Suprapubic skin (tissue), 4 donors: ENCODE results near the gene PLCB1. TPM values are rescaled to one million over a fixed set of nuclear protein-coding genes. Genes with fewer than 3 reads are reported as not detected.
"Not testable (repeated sequence)": the region's sequence is repeated elsewhere in the genome, so short reads cannot be mapped to it uniquely, and the experiment has no call there.

Source experiments
- DNase-seq, 2 donors: peaks; one replicate each; pipeline ENCODE4 v3.0.0-alpha.2; 2019; ENCODE audit warnings: low spot score in 2 of 2
- H3K27ac ChIP-seq: fragments of 200-600 bp; sonication (generic); one replicate; pipeline ENCODE4 v1.5.1; 2019
- H3K27me3 ChIP-seq: fragments of 200-600 bp; sonication (generic); one replicate; pipeline ENCODE4 v1.5.1; 2019
- H3K36me3 ChIP-seq: fragments of 200-600 bp; sonication (generic); one replicate; pipeline ENCODE4 v1.5.1; 2019
- H3K4me1 ChIP-seq: fragments of 200-600 bp; sonication (generic); one replicate; pipeline ENCODE4 v1.5.1; 2019
- H3K4me3 ChIP-seq: fragments of 200-600 bp; sonication (generic); one replicate; pipeline ENCODE4 v1.5.1; 2019; ENCODE audit warnings: mild to moderate bottlenecking
- H3K9me3 ChIP-seq: fragments of 200-600 bp; sonication (generic); one replicate; pipeline ENCODE4 v1.5.1; 2019
- CTCF ChIP-seq, 2 donors: fragments of 200-600 bp in 1 of 2; fragments of 450-650 bp in 1 of 2; sonication (generic) in 1 of 2; IDR thresholded peaks; one replicate each; pipeline ENCODE4 v1.5.1; 2016 to 2019; ENCODE audit warnings: antibody characterized with exemption in 2 of 2, mild to moderate bottlenecking in 1 of 2, moderate library complexity in 1 of 2
- EP300 ChIP-seq: sonication (generic); formaldehyde crosslinking; IDR thresholded peaks from one replicate; pipeline ENCODE4 v1.6.1; 2017; ENCODE audit warnings: antibody characterized with exemption
- POLR2A ChIP-seq, 2 donors: fragments of 450-650 bp; IDR thresholded peaks; one replicate each; pipeline ENCODE4 v1.6.1; 2017; ENCODE audit warnings: antibody characterized with exemption in 2 of 2, mild to moderate bottlenecking in 2 of 2, moderate library complexity in 2 of 2
- POLR2AphosphoS5 ChIP-seq, 3 donors: sonication (generic); formaldehyde crosslinking; IDR thresholded peaks; one replicate each; pipeline ENCODE4 v1.6.1; 2017; ENCODE audit warnings: antibody characterized with exemption in 3 of 3
- WGBS: methylation state at CpG from one replicate; pipeline ENCODE4 v1.1.5; 2018; 5-methylcytosine and 5-hydroxymethylcytosine counted together
- total RNA-seq, 4 donors: library from RNA; depleted of rRNA; stranded (reverse); fragments of >200 nt; gene quantifications; one replicate each; pipeline ENCODE4 v1.1.0, GENCODE V29; 2016

The PLCB1 gene
- total RNA-seq, 4 donors from 2014 or later = 3.9 to 15.6 (median 6.7) TPM

GRCh38 chr20:8376940-8377339 lies 244.9 kb downstream of the PLCB1 start:
- Histone ChIP-seq H3K36me3 (no peaks in the 10 kb centered on the region), H3K27ac (no peak overlapping the region), H3K9me3 (no peaks in the 10 kb centered on the region), H3K27me3 (no peaks in the 10 kb centered on the region), H3K4me3 (no peak overlapping the region), H3K4me1 (no peaks in the 10 kb centered on the region)
- 95% methylated on average over 3 of the region's 3 CpGs for WGBS
- TF ChIP-seq POLR2A (IDR thresholded peaks at IDR 0.05) (no peak), EP300 (no peak), POLR2AphosphoS5 (IDR thresholded peaks at IDR 0.05) (no peak), CTCF (IDR thresholded peaks at IDR 0.05) (no peak)
- no peak for DNase-seq

GRCh38 chr20:8379125-8379524 lies 247.1 kb downstream of the PLCB1 start:
- H3K4me3 ChIP-seq, H3K4me1 ChIP-seq, DNase-seq, H3K36me3 ChIP-seq, H3K9me3 ChIP-seq, H3K27me3 ChIP-seq, H3K27ac ChIP-seq: not testable (repeated sequence)
- 96% methylated on average over 1 of the region's 1 CpG for WGBS

GRCh38 chr20:8385247-8385646 lies 253.2 kb downstream of the PLCB1 start:
- peaks cover 13% of the 10 kb centered on the region for H3K4me1 ChIP-seq
- no peak for DNase-seq
- no peaks in the 10 kb centered on the region for H3K36me3 ChIP-seq
- H3K27ac ChIP-seq = no peak overlapping the region
- 20% methylated on average over 2 of the region's 3 CpGs for WGBS
- H3K9me3 ChIP-seq = no peaks in the 10 kb centered on the region
- TF ChIP-seq POLR2AphosphoS5 (IDR thresholded peaks at IDR 0.05) (no peak), POLR2A (IDR thresholded peaks at IDR 0.05) (no peak), CTCF (IDR thresholded peaks at IDR 0.05) (no peak), EP300 (no peak)
- no peaks in the 10 kb centered on the region for H3K27me3 ChIP-seq
- H3K4me3 ChIP-seq = no peak overlapping the region

GRCh38 chr20:8386991-8387390 lies 254.9 kb downstream of the PLCB1 start:
- no peaks in the 10 kb centered on the region for H3K36me3 ChIP-seq
- H3K27me3 ChIP-seq = no peaks in the 10 kb centered on the region
- no peak overlapping the region for H3K4me3 ChIP-seq
- TF ChIP-seq EP300 = no peak
- no peak for TF ChIP-seq POLR2A (IDR thresholded peaks at IDR 0.05)
- TF ChIP-seq POLR2AphosphoS5 (IDR thresholded peaks at IDR 0.05) = no peak
- TF ChIP-seq CTCF (IDR thresholded peaks at IDR 0.05) = no peak
- no peak for DNase-seq
- H3K9me3 ChIP-seq = no peaks in the 10 kb centered on the region
- WGBS = 74% methylated on average over 3 of the region's 3 CpGs
- no peak overlapping the region for H3K27ac ChIP-seq
- peaks cover 13% of the 10 kb centered on the region for H3K4me1 ChIP-seq

GRCh38 chr20:8388141-8388540 lies 256.1 kb downstream of the PLCB1 start:
- no peaks in the 10 kb centered on the region for H3K27me3 ChIP-seq
- no peak for DNase-seq
- TF ChIP-seq CTCF (IDR thresholded peaks at IDR 0.05) (no peak), POLR2AphosphoS5 (IDR thresholded peaks at IDR 0.05) (no peak), EP300 (no peak), POLR2A (IDR thresholded peaks at IDR 0.05) (no peak)
- no peak overlapping the region for H3K27ac ChIP-seq
- WGBS = 31% methylated on average over 2 of the region's 2 CpGs
- no peaks in the 10 kb centered on the region for H3K9me3 ChIP-seq
- H3K4me1 ChIP-seq = peaks cover 13% of the 10 kb centered on the region
- no peaks in the 10 kb centered on the region for H3K36me3 ChIP-seq
- H3K4me3 ChIP-seq = no peak overlapping the region

- Histone ChIP-seq H3K4me3 (no peak overlapping the region), H3K36me3 (no peaks in the 10 kb centered on the region), H3K4me1 (peaks cover 13% of the 10 kb centered on the region), H3K27ac (no peak overlapping the region), H3K9me3 (no peaks in the 10 kb centered on the region), H3K27me3 (no peaks in the 10 kb centered on the region)
- TF ChIP-seq POLR2A (IDR thresholded peaks at IDR 0.05) = no peak
- no peak for TF ChIP-seq EP300
- TF ChIP-seq POLR2AphosphoS5 (IDR thresholded peaks at IDR 0.05) = no peak
- TF ChIP-seq CTCF (IDR thresholded peaks at IDR 0.05) = no peak
- DNase-seq = no peak
- WGBS = 89% methylated on average over 1 of the region's 1 CpG
Observed at GRCh38 chr20:8388707-8389106, 256.6 kb downstream of the PLCB1 start.
